T-helper 2 cell treated with Interferon-gamma antibody and Interleukin-4, amounts not matched to agents 5 μg/mL and 100 μg/mL, for 36 hours (primary cell): ENCODE results near the gene PEX19.
A peak's percentile ranks its signal among the peaks of the same experiment; 100 is the strongest.

ENCODE experiments used
- DNase-seq: peaks from one replicate; pipeline ENCODE4 v3.0.0; 2021; ENCODE audit warnings: low spot score
- H3K27ac Mint-ChIP-seq: one replicate; pipeline ENCODE4 v1.8.0; 2021; ENCODE audit warnings: mild to moderate bottlenecking, mixed read lengths
- H3K27me3 Mint-ChIP-seq: one replicate; pipeline ENCODE4 v1.8.0; 2021; ENCODE audit warnings: low read depth, mixed read lengths
- H3K36me3 Mint-ChIP-seq: one replicate; pipeline ENCODE4 v1.8.0; 2021; ENCODE audit warnings: low read depth, mixed read lengths
- H3K4me1 Mint-ChIP-seq: one replicate; pipeline ENCODE4 v1.8.0; 2021; ENCODE audit warnings: low read depth, mixed read lengths
- H3K4me3 Mint-ChIP-seq: one replicate; pipeline ENCODE4 v1.8.0; 2022; ENCODE audit warnings: mild to moderate bottlenecking, moderate library complexity, mixed read lengths
- H3K9me3 Mint-ChIP-seq: one replicate; pipeline ENCODE4 v1.8.0; 2021; ENCODE audit warnings: mixed read lengths

PEX19 gene

DNA sequence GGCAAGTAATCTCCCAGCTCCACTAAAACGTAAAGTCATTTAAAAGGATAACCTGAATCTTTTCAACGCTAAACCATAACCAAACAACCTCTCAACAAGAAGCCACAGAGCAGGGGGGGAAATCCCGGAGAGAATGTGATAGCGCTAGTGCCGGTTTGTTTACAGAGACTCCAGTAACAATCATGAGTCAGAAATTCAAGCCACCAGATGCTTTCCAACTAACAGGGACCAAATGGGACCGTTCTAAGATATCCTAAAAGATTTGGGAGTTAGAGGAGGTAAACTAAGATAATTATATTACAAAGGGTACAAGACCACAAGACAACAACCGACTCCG is 23.4 kb downstream of the PEX19 start:
- Mint-ChIP-seq H3K9me3 (no peaks in the 10 kb centered on the region), H3K27me3 (no peaks in the 10 kb centered on the region), H3K36me3 (peaks cover 19% of the 10 kb centered on the region), H3K4me3 (peak overlapping the region; percentile 98), H3K27ac (peak overlapping the region; percentile 96), H3K4me1 (peaks cover 29% of the 10 kb centered on the region)
- DNase-seq, result peak; percentile 81

GRCh38 chr1:160260406-160261382 is 24.2 kb downstream of the PEX19 start:
- Mint-ChIP-seq H3K4me1 (peaks cover 29% of the 10 kb centered on the region), H3K27me3 (no peaks in the 10 kb centered on the region), H3K4me3 (peak overlapping the region; percentile 98), H3K27ac (peak overlapping the region; percentile 96), H3K36me3 (peaks cover 21% of the 10 kb centered on the region), H3K9me3 (no peaks in the 10 kb centered on the region)
- no peak for DNase-seq

DNA sequence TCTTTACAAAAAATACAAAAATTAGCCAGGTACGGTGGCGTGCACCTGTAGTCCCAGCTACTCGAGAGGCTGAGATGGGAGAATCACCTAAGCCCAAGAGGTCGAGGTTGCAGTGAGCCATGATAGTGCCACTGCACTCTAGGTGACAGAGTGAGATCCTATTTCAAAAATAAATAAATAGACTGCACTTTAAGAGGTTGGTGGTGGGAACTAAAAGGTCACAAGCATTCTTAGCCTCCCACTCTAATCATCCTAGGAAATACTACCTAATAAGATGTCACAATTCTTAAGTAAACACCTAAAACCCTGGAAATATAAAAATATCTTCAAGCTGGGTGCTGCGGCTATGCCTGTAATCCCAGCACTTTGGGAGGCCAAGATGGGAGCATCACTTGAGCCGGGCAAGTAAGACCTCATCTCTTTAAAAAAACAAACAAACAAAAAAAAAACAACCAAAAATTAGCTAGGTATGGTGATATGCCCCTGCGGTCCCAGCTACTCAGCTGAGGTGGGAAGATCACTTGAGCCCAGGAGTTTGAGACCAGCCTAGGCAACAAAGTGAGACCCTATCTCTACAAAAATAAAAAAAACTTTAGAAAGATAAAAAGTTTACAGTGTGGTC is 26.6 kb downstream of the PEX19 start:
- Mint-ChIP-seq H3K9me3 (no peaks in the 10 kb centered on the region), H3K4me1 (peaks cover 24% of the 10 kb centered on the region), H3K27me3 (no peaks in the 10 kb centered on the region), H3K4me3 (no peak overlapping the region), H3K27ac (no peak overlapping the region), H3K36me3 (peaks cover 21% of the 10 kb centered on the region)
- DNase-seq, result no peak

GRCh38 chr1:160257411-160258015 is 27.4 kb downstream of the PEX19 start:
- peaks cover 22% of the 10 kb centered on the region for H3K4me1 Mint-ChIP-seq
- H3K9me3 Mint-ChIP-seq, result no peaks in the 10 kb centered on the region
- no peak overlapping the region for H3K4me3 Mint-ChIP-seq
- H3K27ac Mint-ChIP-seq, result no peak overlapping the region
- H3K36me3 Mint-ChIP-seq, result peaks cover 25% of the 10 kb centered on the region
- no peak for DNase-seq
- H3K27me3 Mint-ChIP-seq, result no peaks in the 10 kb centered on the region

GRCh38 chr1:160256396-160257046 is 28.4 kb downstream of the PEX19 start:
- Mint-ChIP-seq H3K27me3 (no peaks in the 10 kb centered on the region), H3K9me3 (no peaks in the 10 kb centered on the region), H3K4me1 (peaks cover 26% of the 10 kb centered on the region), H3K36me3 (peaks cover 26% of the 10 kb centered on the region), H3K27ac (no peak overlapping the region), H3K4me3 (no peak overlapping the region)
- no peak for DNase-seq

DNA sequence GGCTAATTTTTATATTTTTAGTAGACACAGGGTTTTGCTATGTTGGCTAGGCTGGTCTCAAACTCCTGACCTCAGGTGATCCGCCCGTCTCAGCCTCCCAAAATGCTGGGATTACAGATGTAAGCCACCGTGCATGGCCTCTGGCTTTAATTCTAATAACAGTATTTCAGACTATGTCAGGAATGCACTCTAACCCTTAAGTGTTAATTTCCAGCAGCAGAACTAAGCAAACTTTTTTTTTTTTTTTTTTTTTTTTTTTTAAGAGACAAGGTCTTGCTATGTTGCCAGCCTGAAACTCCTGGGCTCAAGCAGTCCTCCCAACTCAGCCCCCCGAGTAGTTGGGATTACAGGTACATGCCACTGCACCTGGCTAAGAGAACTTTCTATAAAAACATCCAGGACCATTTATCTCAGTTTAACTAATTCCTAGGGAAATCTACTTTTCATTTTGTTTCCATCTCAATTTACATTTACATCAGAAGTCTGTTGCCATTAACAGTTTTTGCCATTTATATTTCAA is 29.1 kb downstream of the PEX19 start:
- no peak overlapping the region for H3K4me3 Mint-ChIP-seq
- no peaks in the 10 kb centered on the region for H3K9me3 Mint-ChIP-seq
- peaks cover 27% of the 10 kb centered on the region for H3K36me3 Mint-ChIP-seq
- no peak for DNase-seq
- no peaks in the 10 kb centered on the region for H3K27me3 Mint-ChIP-seq
- no peak overlapping the region for H3K27ac Mint-ChIP-seq
- H3K4me1 Mint-ChIP-seq, result peaks cover 21% of the 10 kb centered on the region

DNA sequence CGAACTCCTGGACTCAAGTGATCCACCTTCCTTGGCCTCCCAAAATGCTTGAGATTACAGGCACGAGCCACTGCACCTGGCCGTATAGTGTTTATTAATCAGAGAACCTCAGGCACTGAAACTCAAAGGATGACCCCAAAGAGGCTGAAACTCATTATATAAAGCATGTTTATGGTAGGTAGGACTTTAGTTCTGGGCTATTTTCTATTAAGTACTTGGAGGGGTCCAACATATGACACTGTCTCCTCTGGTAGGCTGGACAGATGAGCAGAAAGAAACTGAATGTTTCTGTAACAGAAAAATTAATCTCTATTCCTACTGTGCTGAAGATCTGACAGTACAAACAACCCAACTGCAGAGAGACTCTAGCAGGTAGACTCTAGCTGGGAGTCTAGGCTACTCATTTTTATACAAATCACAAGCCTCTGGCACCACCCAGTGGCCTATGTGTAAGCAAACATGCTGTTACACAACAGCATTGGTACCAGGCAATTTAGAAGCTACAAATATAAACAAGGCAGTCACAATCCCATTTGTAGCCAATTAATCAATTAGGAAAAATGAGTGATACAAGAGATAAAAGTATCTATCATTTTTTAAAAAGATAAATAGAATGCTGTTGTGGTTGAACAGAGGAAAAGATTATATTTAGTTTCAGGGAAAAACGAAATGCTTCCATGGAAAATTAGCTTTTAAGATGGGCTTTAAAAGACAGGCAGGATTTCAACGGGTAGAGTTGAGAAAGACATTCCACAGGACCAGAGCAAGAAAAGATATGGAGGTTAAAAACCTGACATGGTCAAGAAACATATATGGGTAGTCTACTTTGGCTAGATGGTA is 33.0 kb downstream of the PEX19 start:
- peaks cover 5% of the 10 kb centered on the region for H3K4me1 Mint-ChIP-seq
- H3K27me3 Mint-ChIP-seq, result no peaks in the 10 kb centered on the region
- H3K9me3 Mint-ChIP-seq, result no peaks in the 10 kb centered on the region
- DNase-seq, result peak; percentile 41
- H3K27ac Mint-ChIP-seq, result no peak overlapping the region
- peaks cover 15% of the 10 kb centered on the region for H3K36me3 Mint-ChIP-seq
- no peak overlapping the region for H3K4me3 Mint-ChIP-seq

DNA sequence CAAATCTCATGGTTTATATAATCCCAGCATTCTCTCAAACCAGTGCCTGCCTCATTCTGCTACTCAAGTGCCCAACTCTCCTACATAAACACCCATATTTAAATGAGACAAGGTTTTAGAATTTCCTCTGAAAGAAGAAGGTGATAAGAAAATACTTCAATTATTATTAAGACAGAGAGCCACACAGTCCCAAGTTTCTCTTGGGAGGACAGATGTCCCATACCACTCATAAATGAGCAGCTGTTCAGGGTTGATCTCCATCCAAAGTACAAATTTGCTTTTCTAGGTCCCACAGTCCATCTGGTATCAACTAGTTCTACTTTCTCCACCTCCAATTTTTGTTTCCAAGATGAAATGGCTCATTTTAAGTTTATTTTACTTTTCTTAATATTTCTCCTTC is 33.9 kb downstream of the PEX19 start:
- no peak for DNase-seq
- H3K4me1 Mint-ChIP-seq, result peaks cover 5% of the 10 kb centered on the region
- no peaks in the 10 kb centered on the region for H3K27me3 Mint-ChIP-seq
- no peak overlapping the region for H3K27ac Mint-ChIP-seq
- H3K36me3 Mint-ChIP-seq, result peaks cover 11% of the 10 kb centered on the region
- no peak overlapping the region for H3K4me3 Mint-ChIP-seq
- H3K9me3 Mint-ChIP-seq, result no peaks in the 10 kb centered on the region

DNA sequence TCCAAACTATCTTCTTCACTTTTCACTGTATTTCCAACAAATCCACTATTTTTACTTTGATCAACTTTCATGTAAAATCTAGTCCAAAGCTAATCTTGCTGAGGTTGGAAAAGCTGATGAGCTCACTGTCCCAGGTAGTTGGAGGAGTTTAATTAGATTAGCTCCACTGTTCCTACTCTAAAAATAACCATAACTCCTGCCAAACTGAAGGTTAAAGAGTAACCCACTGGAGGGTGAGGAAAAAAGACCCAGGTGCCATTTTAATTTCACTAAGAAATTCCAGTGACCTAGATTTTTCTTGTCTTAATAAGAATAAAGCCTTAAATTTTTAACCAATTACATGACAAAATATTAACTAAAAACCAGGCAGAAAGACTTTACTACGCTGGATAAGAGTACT is 37.9 kb downstream of the PEX19 start:
- peaks cover 2% of the 10 kb centered on the region for H3K4me1 Mint-ChIP-seq
- no peaks in the 10 kb centered on the region for H3K27me3 Mint-ChIP-seq
- peaks cover 11% of the 10 kb centered on the region for H3K36me3 Mint-ChIP-seq
- H3K27ac Mint-ChIP-seq, result no peak overlapping the region
- H3K4me3 Mint-ChIP-seq, result no peak overlapping the region
- no peaks in the 10 kb centered on the region for H3K9me3 Mint-ChIP-seq
- no peak for DNase-seq

- no peaks in the 10 kb centered on the region for H3K27me3 Mint-ChIP-seq
- H3K36me3 Mint-ChIP-seq, result peaks cover 11% of the 10 kb centered on the region
These were observed 39.5 kb downstream of the PEX19 start for GRCh38 chr1:160245434-160245833.

DNA sequence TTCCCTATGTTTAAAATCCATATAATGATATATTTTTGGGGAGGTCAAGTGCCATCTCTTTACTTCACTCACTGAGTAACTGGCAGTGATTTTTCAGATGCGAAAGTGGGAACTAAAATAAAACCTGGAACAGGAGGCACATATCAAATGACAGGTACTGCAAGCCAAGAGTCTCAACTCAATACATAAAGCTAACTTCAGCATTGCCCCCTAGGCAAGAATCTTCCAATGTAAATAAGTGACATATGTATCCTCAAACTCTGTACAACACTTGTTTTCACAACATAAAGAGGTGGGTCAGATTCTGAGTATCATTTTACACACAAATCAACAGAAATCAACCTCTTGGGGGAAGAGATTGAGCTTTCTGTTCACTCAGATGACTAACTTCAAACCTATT is 40.7 kb downstream of the PEX19 start:
- no peak for DNase-seq
- Mint-ChIP-seq H3K4me3 (no peak overlapping the region), H3K36me3 (peaks cover 20% of the 10 kb centered on the region), H3K27me3 (no peaks in the 10 kb centered on the region), H3K27ac (no peak overlapping the region), H3K4me1 (peaks cover 2% of the 10 kb centered on the region), H3K9me3 (no peaks in the 10 kb centered on the region)

More at GRCh38 chr1:160245434-160245833, 39.5 kb downstream of the PEX19 start:
- no peak overlapping the region for H3K4me3 Mint-ChIP-seq
- no peak for DNase-seq
- H3K4me1 Mint-ChIP-seq, result no peaks in the 10 kb centered on the region
- no peaks in the 10 kb centered on the region for H3K9me3 Mint-ChIP-seq
- peak overlapping the region; percentile 62 for H3K27ac Mint-ChIP-seq

DNA sequence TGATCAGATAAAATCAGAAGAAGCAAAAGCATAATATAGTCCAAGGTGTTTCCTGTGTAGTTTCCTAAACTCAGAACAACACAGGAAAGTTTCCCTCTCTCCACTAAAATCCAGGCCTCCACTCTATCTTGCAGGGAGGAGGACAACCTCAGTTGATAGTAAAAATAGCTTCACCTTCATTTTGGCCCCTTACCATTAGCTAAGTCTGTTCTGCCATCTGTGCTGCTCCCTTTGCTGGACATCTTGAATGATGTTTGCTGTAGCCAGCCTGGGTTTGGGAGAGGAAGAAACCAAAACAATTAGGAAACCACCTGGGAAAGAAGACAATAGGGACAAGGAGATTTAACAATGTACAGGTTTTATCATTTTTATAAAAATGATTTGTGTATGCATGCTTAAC is 41.2 kb downstream of the PEX19 start:
- DNase-seq, result no peak
- H3K4me1 Mint-ChIP-seq, result peaks cover 2% of the 10 kb centered on the region
- no peaks in the 10 kb centered on the region for H3K27me3 Mint-ChIP-seq
- no peak overlapping the region for H3K27ac Mint-ChIP-seq
- H3K9me3 Mint-ChIP-seq, result no peaks in the 10 kb centered on the region
- H3K36me3 Mint-ChIP-seq, result peaks cover 24% of the 10 kb centered on the region
- no peak overlapping the region for H3K4me3 Mint-ChIP-seq
